GM21723 (cell line): Measurements from ENCODE around the gene ACYP2.
"Not testable (repeated sequence)": the region's sequence is repeated elsewhere in the genome, so short reads cannot be mapped to it uniquely, and the experiment has no call there.

Experiments
- ATAC-seq: cut with Tn5 transposase; IDR thresholded peaks from one replicate; pipeline ENCODE4 v1.9.1; 2021; ENCODE audit warnings: mild to moderate bottlenecking, moderate library complexity; ENCODE audit not compliant: unreplicated experiment

Gene ACYP2

GRCh38 chr2:54097124-54097523 lies 18.3 kb upstream of the ACYP2 start:
- no peak for ATAC-seq

GRCh38 chr2:54099370-54099769 lies 16.0 kb upstream of the ACYP2 start:
- ATAC-seq, result no peak

- ATAC-seq, result peak; percentile 83
Observed at GRCh38 chr2:54099829-54100585, 15.4 kb upstream of the ACYP2 start.

GRCh38 chr2:54100772-54101171 lies 14.6 kb upstream of the ACYP2 start:
- ATAC-seq, result no peak

GRCh38 chr2:54103454-54104314 lies 11.7 kb upstream of the ACYP2 start:
- peak; percentile 42 for ATAC-seq

- ATAC-seq, result peak; percentile 69
Observed at GRCh38 chr2:54106631-54107454, 8.6 kb upstream of the ACYP2 start.

- ATAC-seq, result no peak
Observed at GRCh38 chr2:54107455-54107764, 8.0 kb upstream of the ACYP2 start.

- no peak for ATAC-seq
Observed at GRCh38 chr2:54107903-54108615, 7.4 kb upstream of the ACYP2 start.

- no peak for ATAC-seq
Observed at GRCh38 chr2:54109848-54110247, 5.6 kb upstream of the ACYP2 start.

GRCh38 chr2:54114479-54114878 lies 936 bp upstream of the ACYP2 start:
- ATAC-seq, result not testable (repeated sequence)

- ATAC-seq, result no peak
Observed at GRCh38 chr2:54114936-54115283, 505 bp upstream of the ACYP2 start.

- ATAC-seq, result not testable (repeated sequence)
Observed at GRCh38 chr2:54116598-54116997, 1.2 kb downstream of the ACYP2 start.

GRCh38 chr2:54120950-54121349 lies 5.5 kb downstream of the ACYP2 start:
- no peak for ATAC-seq

GRCh38 chr2:54122171-54122935 lies 6.9 kb downstream of the ACYP2 start:
- ATAC-seq, result no peak

- no peak for ATAC-seq
Observed at GRCh38 chr2:54122939-54123338, 7.5 kb downstream of the ACYP2 start.

- not testable (repeated sequence) for ATAC-seq
Observed at GRCh38 chr2:54127174-54127573, 11.8 kb downstream of the ACYP2 start.

- ATAC-seq, result no peak
Observed at GRCh38 chr2:54133056-54133455, 17.6 kb downstream of the ACYP2 start.

- ATAC-seq, result no peak
Observed at GRCh38 chr2:54139210-54139609, 23.8 kb downstream of the ACYP2 start.

- ATAC-seq, result no peak
Observed at GRCh38 chr2:54143780-54144179, 28.4 kb downstream of the ACYP2 start.

- ATAC-seq, result no peak
Observed at GRCh38 chr2:54148391-54148790, 33.0 kb downstream of the ACYP2 start.
